GM12891 (cell line): Measurements from ENCODE around the gene SSH3.

Experiments
- PAX5 ChIP-seq: IDR thresholded peaks from 2 replicates; pipeline ENCODE4 v1.6.1; 2011; ENCODE audit warnings: low read length, moderate library complexity, mild to moderate bottlenecking; ENCODE audit not compliant: insufficient read depth, severe bottlenecking
- POLR2A ChIP-seq: IDR thresholded peaks from 2 replicates; pipeline ENCODE4 v1.6.1; 2011; ENCODE audit warnings: low read depth, low read length, control low read depth
- POLR2AphosphoS5 ChIP-seq: IDR thresholded peaks from 2 replicates; pipeline ENCODE4 v1.6.1; 2011; ENCODE audit warnings: low read depth, low read length, control low read depth
- SPI1 ChIP-seq: IDR thresholded peaks from 2 replicates; pipeline ENCODE4 v1.6.1; 2011; ENCODE audit warnings: low read depth, low read length, control low read depth
- TAF1 ChIP-seq: IDR thresholded peaks from 2 replicates; pipeline ENCODE4 v1.6.1; 2011; ENCODE audit warnings: low read depth, low read length, control low read depth

DNA sequence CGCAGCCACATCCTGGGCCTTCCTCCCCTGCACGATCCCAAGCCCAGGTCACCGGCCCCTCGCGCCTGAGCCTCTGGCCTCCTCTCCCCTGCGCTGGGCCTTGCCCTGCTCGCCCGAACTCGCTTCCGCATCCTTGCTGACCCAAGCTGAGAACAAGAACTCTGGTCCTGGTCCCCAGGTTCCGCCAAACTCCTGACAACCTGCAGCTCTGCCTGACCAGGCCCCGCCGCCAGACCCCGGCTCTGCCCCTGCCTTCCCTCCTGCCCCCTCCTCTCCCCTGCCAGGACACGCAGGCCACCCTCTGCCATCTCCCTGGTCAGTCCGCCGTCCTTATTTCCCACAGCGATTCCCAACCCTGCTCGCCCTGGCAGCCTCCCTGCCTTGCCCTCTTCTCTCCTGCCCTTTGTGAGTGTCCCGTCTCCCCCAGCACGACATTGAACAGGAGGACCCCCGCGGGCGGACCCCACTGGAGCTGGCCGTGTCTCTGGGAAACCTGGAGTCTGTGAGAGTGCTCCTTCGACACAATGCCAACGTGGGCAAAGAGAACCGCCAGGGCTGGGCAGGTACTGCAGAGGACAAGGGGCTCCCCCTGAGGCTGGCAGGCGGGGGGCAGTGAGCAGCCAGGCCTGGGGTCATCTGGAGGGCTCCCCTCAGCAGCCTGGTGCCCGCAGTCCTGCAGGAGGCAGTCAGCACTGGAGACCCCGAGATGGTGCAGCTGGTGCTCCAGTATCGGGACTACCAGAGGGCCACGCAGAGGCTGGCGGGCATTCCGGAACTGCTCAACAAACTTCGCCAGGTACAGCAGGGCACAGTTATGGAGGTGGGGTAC is 13.5 kb upstream of the SSH3 start:
- TF ChIP-seq POLR2A: no peak
- 0 out of 2 replicates have a peak, but pooled peaks have one; percentile 26 for TF ChIP-seq POLR2AphosphoS5
- TF ChIP-seq TAF1: no peak
- TF ChIP-seq PAX5: no peak
- no peak for TF ChIP-seq SPI1
